ENCODE data around the gene AMH.

GRCh38 chr19:2261438-2262172, 12.5 kb downstream of the AMH start:
- TF ChIP-seq POLR2A (IDR thresholded peaks at IDR 0.05) (no peak), CTCF (IDR thresholded peaks at IDR 0.05 in 8 of 11, conservative IDR thresholded peaks at IDR 0.05 in 3 of 11) (peak in 10 of 11 experiments; percentile 21 to 74 (median 60))

Data from spleen (tissue), 7 donors.